Measurements from ENCODE around the gene C1QTNF2.

GRCh38 chr5:160382346-160382745 is 11.9 kb upstream of the C1QTNF2 start:
- no peak for TF ChIP-seq POLR2AphosphoS5 (IDR thresholded peaks at IDR 0.05; ENCODE audit: borderline replicate concordance, low read depth, low read length)
- no peak for TF ChIP-seq EZH2 (IDR thresholded peaks at IDR 0.05)
- TF ChIP-seq FOXP2 (optimal IDR thresholded peaks at IDR 0.05; ENCODE audit: control extremely low read depth, extremely low read length, insufficient read depth): no peak

Data from SK-N-MC (cell line).